K562 (cell line): ENCODE results near the gene FSTL4. TPM values are rescaled to one million over a fixed set of nuclear protein-coding genes. Genes with fewer than 3 reads are reported as not detected.

Experiments used
- CCAR2 ChIP-seq: fragments of 200-400 bp; formaldehyde crosslinking; IDR thresholded peaks from 2 replicates; pipeline ENCODE4 v1.6.1; 2017; ENCODE audit warnings: mild to moderate bottlenecking, low read depth, low read length
- HMGN3 ChIP-seq: IDR thresholded peaks from 2 replicates; pipeline ENCODE4 v1.6.1; 2011; ENCODE audit warnings: borderline replicate concordance, low read depth, mild to moderate bottlenecking, mixed read lengths, low read length; ENCODE audit not compliant: insufficient read length; ENCODE audit errors: extremely low read depth
- KDM1A ChIP-seq, 2 experiments: fragments of 450-650 bp; IDR thresholded peaks; 2 replicates each; pipeline ENCODE4 v1.6.1; 2016; ENCODE audit warnings: mild to moderate bottlenecking in 2 of 2
- L3MBTL2 ChIP-seq: fragments of 450-650 bp; IDR thresholded peaks from 2 replicates; pipeline ENCODE4 v1.6.1; 2016; ENCODE audit warnings: mild to moderate bottlenecking, moderate library complexity
- MCM7 ChIP-seq, 2 experiments: fragments of 450-650 bp; IDR thresholded peaks; 2 replicates each; pipeline ENCODE4 v1.6.1; 2016 to 2018
- MIER1 ChIP-seq: fragments of 450-650 bp; IDR thresholded peaks from 2 replicates; pipeline ENCODE4 v1.6.1; 2016; ENCODE audit warnings: antibody characterized with exemption, mild to moderate bottlenecking, low read depth
- NBN ChIP-seq: fragments of 450-650 bp; IDR thresholded peaks from 2 replicates; pipeline ENCODE4 v1.6.1; 2016; ENCODE audit warnings: low read depth, mild to moderate bottlenecking
- PHTF2 ChIP-seq: fragments of 250-450 bp; sonication (Bioruptor Pico); IDR thresholded peaks from 2 replicates; pipeline ENCODE4 v1.5.0; 2021; ENCODE audit warnings: mild to moderate bottlenecking
- SIX5 ChIP-seq, 2 experiments: IDR thresholded peaks; 2 replicates each; pipeline ENCODE4 v1.6.1; 2011; ENCODE audit warnings: low read length in 2 of 2, borderline replicate concordance in 1 of 2, low read depth in 1 of 2, mild to moderate bottlenecking in 1 of 2, moderate library complexity in 1 of 2; ENCODE audit not compliant: insufficient read depth in 1 of 2
- SRSF1 ChIP-seq: fragments of 200-400 bp; formaldehyde crosslinking; IDR thresholded peaks from 2 replicates; pipeline ENCODE4 v1.6.1; 2017; ENCODE audit warnings: mild to moderate bottlenecking, low read depth, low read length, moderate library complexity
- XRCC5 ChIP-seq: fragments of 200-400 bp; formaldehyde crosslinking; IDR thresholded peaks from 2 replicates; pipeline ENCODE4 v1.6.1; 2017; ENCODE audit warnings: low read depth, mild to moderate bottlenecking, low read length
- ZNF316 ChIP-seq: fragments of 450-650 bp; IDR thresholded peaks from 2 replicates; pipeline ENCODE4 v1.6.1; 2016
- polyA plus RNA-seq, 8 experiments: library from polyadenylated mRNA; depleted of rRNA in 4 of 8; stranded (reverse) in 5 of 8; unstranded in 3 of 8; fragments of >200 nt; fragmentation: Nextera tagmentation in 2 of 8; fragmentation: Illumina TruSeq in 1 of 8; extraction: Ambion mirVana in 2 of 8; extraction: Trizol in 1 of 8; gene quantifications; 2 replicates each; pipeline versions ENCODE4 v1.2.1 to v1.2.3, GENCODE V29; 2011 to 2014; ENCODE audit warnings: inconsistent platforms in 1 of 8, missing spikeins in 1 of 8
- total RNA-seq, 7 experiments: library from RNA; depleted of rRNA in 6 of 7; stranded (reverse); fragments of >200 nt in 6 of 7; fragmentation: Illumina TruSeq in 2 of 7; extraction: Trizol in 2 of 7; gene quantifications; 2 replicates each; pipeline versions ENCODE4 v1.2.1 to v1.2.3, GENCODE V29; 2011 to 2021; ENCODE audit warnings: low replicate concordance in 1 of 7
- TF ChIP-seq, protein P1 (sequence below): sonication (generic); formaldehyde crosslinking; IDR thresholded peaks from 2 replicates; pipeline ENCODE4 v1.8.1; 2023; ENCODE audit warnings: missing genetic modification reagents, mild to moderate bottlenecking, borderline replicate concordance
- TF ChIP-seq, protein P2 (sequence below): fragments of 250-450 bp; sonication (Bioruptor Pico); IDR thresholded peaks from 2 replicates; pipeline ENCODE4 v1.4.0; 2020; ENCODE audit warnings: mild to moderate bottlenecking
- TF ChIP-seq, protein P3 (sequence below): fragments of 450-650 bp; IDR thresholded peaks from 2 replicates; pipeline ENCODE4 v1.6.1; 2018; ENCODE audit not compliant: partially characterized antibody
- TF ChIP-seq, protein P4 (sequence below): IDR thresholded peaks from 2 replicates; pipeline ENCODE4 v1.6.1; 2012; ENCODE audit warnings: low read depth, low read length, improper control_type of control experiment, borderline replicate concordance

The FSTL4 gene
- total and polyA plus RNA-seq, 9 of the 15 experiments (the other 6 are each of a cell fraction or from before 2014, with no cell fraction given) = 0.08 to 0.18 (median 0.10) TPM; not detected in 5

DNA sequence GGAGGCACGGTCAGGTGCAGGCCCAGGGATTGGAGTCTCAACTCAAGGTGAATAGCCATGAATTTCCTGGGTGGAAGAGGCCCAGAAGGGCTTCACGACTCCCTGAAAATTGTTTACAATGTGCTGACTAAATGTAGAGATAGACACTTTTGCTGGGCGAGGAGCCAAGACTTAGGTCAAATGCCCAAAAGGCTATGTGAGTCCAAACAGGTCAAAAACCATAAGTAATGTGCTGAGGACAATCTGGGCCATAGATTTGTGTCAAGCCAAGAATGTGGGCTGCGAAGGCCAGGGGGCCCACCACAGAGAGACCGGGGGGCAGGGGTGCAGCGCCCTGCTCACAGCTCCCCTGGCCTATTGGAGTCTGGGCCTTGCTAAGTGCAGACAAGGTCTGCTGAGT lies 362.7 kb downstream of the FSTL4 start (continued):
- TF ChIP-seq, protein P1, sequence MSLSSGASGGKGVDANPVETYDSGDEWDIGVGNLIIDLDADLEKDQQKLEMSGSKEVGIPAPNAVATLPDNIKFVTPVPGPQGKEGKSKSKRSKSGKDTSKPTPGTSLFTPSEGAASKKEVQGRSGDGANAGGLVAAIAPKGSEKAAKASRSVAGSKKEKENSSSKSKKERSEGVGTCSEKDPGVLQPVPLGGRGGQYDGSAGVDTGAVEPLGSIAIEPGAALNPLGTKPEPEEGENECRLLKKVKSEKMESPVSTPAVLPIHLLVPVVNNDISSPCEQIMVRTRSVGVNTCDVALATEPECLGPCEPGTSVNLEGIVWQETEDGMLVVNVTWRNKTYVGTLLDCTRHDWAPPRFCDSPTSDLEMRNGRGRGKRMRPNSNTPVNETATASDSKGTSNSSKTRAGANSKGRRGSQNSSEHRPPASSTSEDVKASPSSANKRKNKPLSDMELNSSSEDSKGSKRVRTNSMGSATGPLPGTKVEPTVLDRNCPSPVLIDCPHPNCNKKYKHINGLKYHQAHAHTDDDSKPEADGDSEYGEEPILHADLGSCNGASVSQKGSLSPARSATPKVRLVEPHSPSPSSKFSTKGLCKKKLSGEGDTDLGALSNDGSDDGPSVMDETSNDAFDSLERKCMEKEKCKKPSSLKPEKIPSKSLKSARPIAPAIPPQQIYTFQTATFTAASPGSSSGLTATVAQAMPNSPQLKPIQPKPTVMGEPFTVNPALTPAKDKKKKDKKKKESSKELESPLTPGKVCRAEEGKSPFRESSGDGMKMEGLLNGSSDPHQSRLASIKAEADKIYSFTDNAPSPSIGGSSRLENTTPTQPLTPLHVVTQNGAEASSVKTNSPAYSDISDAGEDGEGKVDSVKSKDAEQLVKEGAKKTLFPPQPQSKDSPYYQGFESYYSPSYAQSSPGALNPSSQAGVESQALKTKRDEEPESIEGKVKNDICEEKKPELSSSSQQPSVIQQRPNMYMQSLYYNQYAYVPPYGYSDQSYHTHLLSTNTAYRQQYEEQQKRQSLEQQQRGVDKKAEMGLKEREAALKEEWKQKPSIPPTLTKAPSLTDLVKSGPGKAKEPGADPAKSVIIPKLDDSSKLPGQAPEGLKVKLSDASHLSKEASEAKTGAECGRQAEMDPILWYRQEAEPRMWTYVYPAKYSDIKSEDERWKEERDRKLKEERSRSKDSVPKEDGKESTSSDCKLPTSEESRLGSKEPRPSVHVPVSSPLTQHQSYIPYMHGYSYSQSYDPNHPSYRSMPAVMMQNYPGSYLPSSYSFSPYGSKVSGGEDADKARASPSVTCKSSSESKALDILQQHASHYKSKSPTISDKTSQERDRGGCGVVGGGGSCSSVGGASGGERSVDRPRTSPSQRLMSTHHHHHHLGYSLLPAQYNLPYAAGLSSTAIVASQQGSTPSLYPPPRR = no peak
- no peak for TF ChIP-seq PHTF2 (CRISPR knock-in tag)
- TF ChIP-seq L3MBTL2 = peak; percentile 32; the same call in 1 of the 2 replicates
- TF ChIP-seq MCM7 (IDR thresholded peaks at IDR 0.05) = no peak
- TF ChIP-seq XRCC5 = no peak
- TF ChIP-seq, protein P2, sequence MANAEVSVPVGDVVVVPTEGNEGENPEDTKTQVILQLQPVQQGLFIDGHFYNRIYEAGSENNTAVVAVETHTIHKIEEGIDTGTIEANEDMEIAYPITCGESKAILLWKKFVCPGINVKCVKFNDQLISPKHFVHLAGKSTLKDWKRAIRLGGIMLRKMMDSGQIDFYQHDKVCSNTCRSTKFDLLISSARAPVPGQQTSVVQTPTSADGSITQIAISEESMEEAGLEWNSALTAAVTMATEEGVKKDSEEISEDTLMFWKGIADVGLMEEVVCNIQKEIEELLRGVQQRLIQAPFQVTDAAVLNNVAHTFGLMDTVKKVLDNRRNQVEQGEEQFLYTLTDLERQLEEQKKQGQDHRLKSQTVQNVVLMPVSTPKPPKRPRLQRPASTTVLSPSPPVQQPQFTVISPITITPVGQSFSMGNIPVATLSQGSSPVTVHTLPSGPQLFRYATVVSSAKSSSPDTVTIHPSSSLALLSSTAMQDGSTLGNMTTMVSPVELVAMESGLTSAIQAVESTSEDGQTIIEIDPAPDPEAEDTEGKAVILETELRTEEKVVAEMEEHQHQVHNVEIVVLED (CRISPR knock-in tag) = no peak
- no peak for TF ChIP-seq NBN
- no peak for TF ChIP-seq CCAR2
- TF ChIP-seq SRSF1 = no peak
- TF ChIP-seq, protein P3, sequence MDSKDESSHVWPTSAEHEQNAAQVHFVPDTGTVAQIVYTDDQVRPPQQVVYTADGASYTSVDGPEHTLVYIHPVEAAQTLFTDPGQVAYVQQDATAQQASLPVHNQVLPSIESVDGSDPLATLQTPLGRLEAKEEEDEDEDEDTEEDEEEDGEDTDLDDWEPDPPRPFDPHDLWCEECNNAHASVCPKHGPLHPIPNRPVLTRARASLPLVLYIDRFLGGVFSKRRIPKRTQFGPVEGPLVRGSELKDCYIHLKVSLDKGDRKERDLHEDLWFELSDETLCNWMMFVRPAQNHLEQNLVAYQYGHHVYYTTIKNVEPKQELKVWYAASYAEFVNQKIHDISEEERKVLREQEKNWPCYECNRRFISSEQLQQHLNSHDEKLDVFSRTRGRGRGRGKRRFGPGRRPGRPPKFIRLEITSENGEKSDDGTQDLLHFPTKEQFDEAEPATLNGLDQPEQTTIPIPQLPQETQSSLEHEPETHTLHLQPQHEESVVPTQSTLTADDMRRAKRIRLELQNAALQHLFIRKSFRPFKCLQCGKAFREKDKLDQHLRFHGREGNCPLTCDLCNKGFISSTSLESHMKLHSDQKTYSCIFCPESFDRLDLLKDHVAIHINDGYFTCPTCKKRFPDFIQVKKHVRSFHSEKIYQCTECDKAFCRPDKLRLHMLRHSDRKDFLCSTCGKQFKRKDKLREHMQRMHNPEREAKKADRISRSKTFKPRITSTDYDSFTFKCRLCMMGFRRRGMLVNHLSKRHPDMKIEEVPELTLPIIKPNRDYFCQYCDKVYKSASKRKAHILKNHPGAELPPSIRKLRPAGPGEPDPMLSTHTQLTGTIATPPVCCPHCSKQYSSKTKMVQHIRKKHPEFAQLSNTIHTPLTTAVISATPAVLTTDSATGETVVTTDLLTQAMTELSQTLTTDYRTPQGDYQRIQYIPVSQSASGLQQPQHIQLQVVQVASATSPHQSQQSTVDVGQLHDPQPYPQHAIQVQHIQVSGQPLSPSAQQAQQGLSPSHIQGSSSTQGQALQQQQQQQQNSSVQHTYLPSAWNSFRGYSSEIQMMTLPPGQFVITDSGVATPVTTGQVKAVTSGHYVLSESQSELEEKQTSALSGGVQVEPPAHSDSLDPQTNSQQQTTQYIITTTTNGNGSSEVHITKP = peak; percentile 12
- no peak for TF ChIP-seq MIER1
- TF ChIP-seq, protein P4, sequence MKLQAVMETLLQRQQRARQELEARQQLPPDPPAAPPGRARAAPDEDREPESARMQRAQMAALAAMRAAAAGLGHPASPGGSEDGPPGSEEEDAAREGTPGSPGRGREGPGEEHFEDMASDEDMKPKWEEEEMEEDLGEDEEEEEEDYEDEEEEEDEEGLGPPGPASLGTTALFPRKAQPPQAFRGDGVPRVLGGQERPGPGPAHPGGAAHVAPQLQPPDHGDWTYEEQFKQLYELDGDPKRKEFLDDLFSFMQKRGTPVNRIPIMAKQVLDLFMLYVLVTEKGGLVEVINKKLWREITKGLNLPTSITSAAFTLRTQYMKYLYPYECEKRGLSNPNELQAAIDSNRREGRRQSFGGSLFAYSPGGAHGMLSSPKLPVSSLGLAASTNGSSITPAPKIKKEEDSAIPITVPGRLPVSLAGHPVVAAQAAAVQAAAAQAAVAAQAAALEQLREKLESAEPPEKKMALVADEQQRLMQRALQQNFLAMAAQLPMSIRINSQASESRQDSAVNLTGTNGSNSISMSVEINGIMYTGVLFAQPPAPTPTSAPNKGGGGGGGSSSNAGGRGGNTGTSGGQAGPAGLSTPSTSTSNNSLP = no peak
- TF ChIP-seq ZNF316 = peak; percentile 20; the same call in 1 of the 2 replicates
- TF ChIP-seq SIX5 (IDR thresholded peaks at IDR 0.05; ENCODE audit: borderline replicate concordance in 1 of 2, insufficient read depth in 1 of 2, low read depth in 1 of 2, low read length in 2 of 2) = no peak
- TF ChIP-seq KDM1A (IDR thresholded peaks at IDR 0.05) = peak in 1 of 2 experiments; percentile 42; a peak in 2 of 4 replicates
- TF ChIP-seq HMGN3 = peak; percentile 45
